NCI-H2107 (cell line): ENCODE results near the gene HES1.
A peak's percentile ranks its signal among the peaks of the same experiment; 100 is the strongest.
"Not testable (repeated sequence)": the region's sequence is repeated elsewhere in the genome, so short reads cannot be mapped to it uniquely, and the experiment has no call there.

Experiments used
- DNase-seq: peaks from one replicate; lab custom pipeline; 2025; lab: John Stamatoyannopoulos, UW

HES1 gene

GRCh38 chr3:194135806-194136518 is at the start of gene HES1:
TSS of gene HES1 (plus strand) at chr3:194136148. CDS start at chr3:194136381, 233 bp downstream.
- peak; percentile 70 for DNase-seq

GRCh38 chr3:194086388-194087075 is 49.4 kb upstream of the HES1 start:
- no peak for DNase-seq

GRCh38 chr3:194087280-194087679 is 48.7 kb upstream of the HES1 start:
- DNase-seq, result no peak

- DNase-seq, result no peak
These were observed 47.7 kb upstream of the HES1 start for GRCh38 chr3:194087995-194088855.

- peak; percentile 44 for DNase-seq
These were observed 46.4 kb upstream of the HES1 start for GRCh38 chr3:194089357-194090177.

- not testable (repeated sequence) for DNase-seq
These were observed 45.8 kb upstream of the HES1 start for GRCh38 chr3:194090178-194090555.

- DNase-seq, result no peak
These were observed 45.2 kb upstream of the HES1 start for GRCh38 chr3:194090716-194091115.

- DNase-seq, result no peak
These were observed 44.8 kb upstream of the HES1 start for GRCh38 chr3:194091141-194091540.

GRCh38 chr3:194091897-194092296 is 44.1 kb upstream of the HES1 start:
- not testable (repeated sequence) for DNase-seq

GRCh38 chr3:194092881-194093301 is 43.1 kb upstream of the HES1 start:
- DNase-seq, result no peak

- no peak for DNase-seq
These were observed 42.1 kb upstream of the HES1 start for GRCh38 chr3:194093842-194094241.

GRCh38 chr3:194095464-194095863 is 40.5 kb upstream of the HES1 start:
- peak; percentile 32 for DNase-seq

GRCh38 chr3:194095902-194096301 is 40.0 kb upstream of the HES1 start:
- no peak for DNase-seq

- no peak for DNase-seq
These were observed 38.6 kb upstream of the HES1 start for GRCh38 chr3:194097141-194097882.

GRCh38 chr3:194098081-194098842 is 37.7 kb upstream of the HES1 start:
- DNase-seq, result no peak

GRCh38 chr3:194098843-194099183 is 37.1 kb upstream of the HES1 start:
- DNase-seq, result no peak

- DNase-seq, result no peak
These were observed 36.7 kb upstream of the HES1 start for GRCh38 chr3:194099215-194099614.

GRCh38 chr3:194100856-194101390 is 35.0 kb upstream of the HES1 start:
- DNase-seq, result no peak

- no peak for DNase-seq
These were observed 34.1 kb upstream of the HES1 start for GRCh38 chr3:194101592-194102432.
